Esophagus muscularis mucosa (tissue), 4 donors: ENCODE measurements around the gene ARHGEF10L. TPM values are rescaled to one million over a fixed set of nuclear protein-coding genes. Genes with fewer than 3 reads are reported as not detected.
"Not testable (repeated sequence)": the region's sequence is repeated elsewhere in the genome, so short reads cannot be mapped to it uniquely, and the experiment has no call there.

Source experiments
- DNase-seq: peaks from one replicate; pipeline ENCODE4 v3.0.0-alpha.2; 2017; ENCODE audit errors: extremely low spot score
- H3K27ac ChIP-seq, 4 donors: fragments of 200-600 bp; sonication (generic); replicated peaks in 1 of 4; 1 replicate in 3 of 4; 2 replicates in 1 of 4; pipeline ENCODE4 v1.5.1; 2016 to 2019; ENCODE audit warnings: mild to moderate bottlenecking in 1 of 4
- H3K27me3 ChIP-seq, 4 donors: fragments of 200-600 bp; sonication (generic); one replicate each; pipeline versions ENCODE4 v1.5.1 to v1.6.0; 2016 to 2019
- H3K36me3 ChIP-seq, 4 donors: fragments of 200-600 bp; sonication (generic); one replicate each; pipeline ENCODE4 v1.5.1; 2016 to 2019
- H3K4me1 ChIP-seq, 4 donors: fragments of 200-600 bp; sonication (generic); one replicate each; pipeline ENCODE4 v1.5.1; 2016 to 2019
- H3K4me3 ChIP-seq, 4 donors: fragments of 200-600 bp; sonication (generic); 1 replicate in 2 of 4; 2 replicates in 2 of 4; pipeline ENCODE4 v1.5.1; 2016 to 2019; ENCODE audit warnings: mild to moderate bottlenecking in 4 of 4, moderate library complexity in 1 of 4
- H3K9me3 ChIP-seq, 4 donors: fragments of 200-600 bp; sonication (generic); 1 replicate in 3 of 4; 2 replicates in 1 of 4; pipeline ENCODE4 v1.5.1; 2016 to 2019
- EP300 ChIP-seq: sonication (generic); formaldehyde crosslinking; IDR thresholded peaks from one replicate; pipeline ENCODE4 v1.6.1; 2017; ENCODE audit warnings: antibody characterized with exemption
- POLR2A ChIP-seq: fragments of 450-650 bp; IDR thresholded peaks from one replicate; pipeline ENCODE4 v1.6.1; 2017; ENCODE audit warnings: antibody characterized with exemption, moderate library complexity, mild to moderate bottlenecking, low read depth
- POLR2AphosphoS5 ChIP-seq, 2 donors: sonication (generic); formaldehyde crosslinking; IDR thresholded peaks; one replicate each; pipeline ENCODE4 v1.6.1; 2017; ENCODE audit warnings: antibody characterized with exemption in 2 of 2
- WGBS: methylation state at CpG from one replicate; pipeline ENCODE4 v1.1.5; 2018; 5-methylcytosine and 5-hydroxymethylcytosine counted together
- intact Hi-C: fragments of 100-400 bp; cut with DNase I; formaldehyde crosslinking; loops from one replicate; pipeline ENCODE4 v1.15.1; 2023
- total RNA-seq, 4 donors: library from RNA; depleted of rRNA; stranded (reverse); fragments of >200 nt; gene quantifications; one replicate each; pipeline versions ENCODE4 v1.1.0 to v1.2.1, GENCODE V29; 2016
- TF ChIP-seq, protein P1 (sequence below), 3 experiments: fragments of 200-600 bp in 2 of 3; fragments of 450-650 bp in 1 of 3; sonication (generic) in 2 of 3; IDR thresholded peaks; one replicate each; pipeline ENCODE4 v1.5.1; 2017 to 2019; ENCODE audit warnings: antibody characterized with exemption in 3 of 3, mild to moderate bottlenecking in 2 of 3, moderate library complexity in 1 of 3

The ARHGEF10L gene
- total RNA-seq, 4 donors from 2014 or later, result 46.6 to 93.0 (median 66.9) TPM

DNA sequence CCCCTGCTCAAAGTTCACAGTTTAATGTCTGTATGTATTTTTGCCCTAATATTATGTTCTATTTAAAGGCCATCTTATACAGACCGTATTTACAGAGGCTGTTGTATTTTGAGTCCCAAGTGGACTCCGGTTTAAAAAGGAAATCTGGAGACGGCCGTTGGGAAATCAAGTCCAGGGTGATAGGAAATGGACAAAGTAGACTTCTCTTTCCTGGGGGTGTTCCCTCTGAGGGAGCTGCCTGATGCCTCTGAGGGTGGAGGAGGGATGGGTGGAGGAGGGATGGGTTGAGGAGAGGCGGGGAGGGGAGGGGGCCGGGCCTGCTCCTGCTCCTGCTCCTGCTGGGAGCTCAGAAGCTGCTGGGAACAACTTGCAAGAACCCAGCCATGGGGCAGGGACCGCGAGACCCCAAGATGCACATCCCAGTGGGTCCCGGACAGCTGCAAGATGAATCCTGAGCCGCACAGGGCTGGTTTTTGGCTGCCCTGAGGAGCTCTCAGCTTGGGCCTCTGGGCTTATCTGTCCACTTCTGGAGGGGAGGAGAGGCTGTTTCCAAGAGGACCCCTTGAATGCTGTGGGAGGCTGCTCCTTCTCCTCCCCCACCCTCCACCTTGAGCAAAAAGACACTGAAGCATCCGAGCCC, 203.6 kb downstream of the ARHGEF10L start:
- Histone ChIP-seq H3K27me3 (peaks cover 0 to 45% (median 8%) of the 10 kb centered on the region in 4 donors), H3K36me3 (no peaks in the 10 kb centered on the region), H3K27ac (no peak overlapping the region), H3K9me3 (peaks cover 0 to 4% (median 2%) of the 10 kb centered on the region in 4 donors), H3K4me3 (no peak overlapping the region), H3K4me1 (peaks cover 0 to 8% (median 5%) of the 10 kb centered on the region in 4 donors)
- DNase-seq, result no peak
- TF ChIP-seq POLR2A (no peak), EP300 (no peak), POLR2AphosphoS5 (IDR thresholded peaks at IDR 0.05) (no peak)
- TF ChIP-seq, protein P1, sequence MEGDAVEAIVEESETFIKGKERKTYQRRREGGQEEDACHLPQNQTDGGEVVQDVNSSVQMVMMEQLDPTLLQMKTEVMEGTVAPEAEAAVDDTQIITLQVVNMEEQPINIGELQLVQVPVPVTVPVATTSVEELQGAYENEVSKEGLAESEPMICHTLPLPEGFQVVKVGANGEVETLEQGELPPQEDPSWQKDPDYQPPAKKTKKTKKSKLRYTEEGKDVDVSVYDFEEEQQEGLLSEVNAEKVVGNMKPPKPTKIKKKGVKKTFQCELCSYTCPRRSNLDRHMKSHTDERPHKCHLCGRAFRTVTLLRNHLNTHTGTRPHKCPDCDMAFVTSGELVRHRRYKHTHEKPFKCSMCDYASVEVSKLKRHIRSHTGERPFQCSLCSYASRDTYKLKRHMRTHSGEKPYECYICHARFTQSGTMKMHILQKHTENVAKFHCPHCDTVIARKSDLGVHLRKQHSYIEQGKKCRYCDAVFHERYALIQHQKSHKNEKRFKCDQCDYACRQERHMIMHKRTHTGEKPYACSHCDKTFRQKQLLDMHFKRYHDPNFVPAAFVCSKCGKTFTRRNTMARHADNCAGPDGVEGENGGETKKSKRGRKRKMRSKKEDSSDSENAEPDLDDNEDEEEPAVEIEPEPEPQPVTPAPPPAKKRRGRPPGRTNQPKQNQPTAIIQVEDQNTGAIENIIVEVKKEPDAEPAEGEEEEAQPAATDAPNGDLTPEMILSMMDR (IDR thresholded peaks at IDR 0.05), result no peak
- intact Hi-C loops, result no loop called here
- WGBS, result 53% methylated on average over 11 of the region's 11 CpGs

DNA sequence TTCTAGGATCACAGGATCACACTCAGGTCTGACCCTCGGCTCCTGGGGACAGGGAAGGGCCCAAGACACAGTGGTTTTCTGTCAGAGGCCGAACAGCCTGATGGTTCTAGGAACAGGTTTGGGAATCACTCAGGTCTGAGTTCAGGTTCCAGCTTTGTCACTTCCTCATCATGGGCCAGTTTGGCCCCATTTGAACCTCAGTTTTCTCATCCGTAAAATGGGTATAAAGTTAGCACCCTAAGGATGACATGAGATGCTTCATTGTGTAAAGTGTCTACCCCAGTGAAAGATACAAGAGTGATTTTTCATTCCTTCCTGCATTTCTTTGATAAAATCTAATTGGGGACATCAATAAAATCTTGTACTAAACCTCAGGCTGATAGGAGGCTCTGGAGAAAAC, 204.4 kb downstream of the ARHGEF10L start:
- intact Hi-C loops, result no loop called here
- Histone ChIP-seq H3K36me3 (no peaks in the 10 kb centered on the region), H3K4me1 (peaks cover 0 to 8% (median 5%) of the 10 kb centered on the region in 4 donors), H3K27me3 (peaks cover 0 to 40% (median 8%) of the 10 kb centered on the region in 4 donors), H3K27ac (no peak overlapping the region), H3K9me3 (peaks cover 0 to 4% (median 2%) of the 10 kb centered on the region in 4 donors), H3K4me3 (no peak overlapping the region)
- TF ChIP-seq EP300, result no peak
- WGBS, result 91% methylated on average over 3 of the region's 3 CpGs
- DNase-seq, result no peak

DNA sequence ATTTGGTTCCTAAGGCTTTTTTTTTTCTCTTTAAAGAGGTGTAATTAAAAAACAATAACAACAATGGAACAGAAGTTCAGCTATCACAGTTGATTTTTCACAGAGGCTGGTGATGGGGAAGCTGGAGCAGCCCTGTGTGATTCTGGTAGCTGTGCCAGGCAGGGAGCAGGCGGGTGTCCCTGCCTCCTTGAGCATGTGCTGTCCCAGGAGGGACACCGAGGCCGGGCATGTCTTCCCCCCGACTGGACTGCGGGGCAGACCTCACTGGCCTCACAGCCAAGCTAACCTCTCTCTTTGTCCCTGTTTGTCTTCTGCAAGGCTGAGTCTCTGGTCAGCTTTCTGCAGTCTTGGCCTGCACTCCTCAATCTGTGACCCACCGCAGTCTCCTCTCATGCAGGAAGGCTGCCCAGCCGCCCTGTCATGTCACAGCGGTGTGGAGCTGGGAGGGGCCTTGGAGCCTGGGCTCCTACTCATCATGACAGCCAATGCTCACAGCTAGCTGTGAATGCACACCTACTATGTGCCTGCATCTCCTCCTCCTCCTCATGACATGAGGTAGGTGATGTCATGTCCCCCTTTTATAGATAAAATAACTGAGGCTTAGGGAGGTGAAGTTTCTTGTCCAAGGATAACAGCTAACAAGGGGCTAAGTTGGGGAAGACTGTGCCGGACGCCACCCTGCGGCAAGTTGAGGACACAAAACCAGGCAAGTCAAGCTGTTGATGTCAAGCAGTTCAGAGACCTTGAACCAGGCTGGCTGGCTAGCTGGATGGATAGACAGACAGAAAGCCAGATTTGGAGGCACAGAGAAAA, 205.4 kb downstream of the ARHGEF10L start:
- Histone ChIP-seq H3K36me3 (no peaks in the 10 kb centered on the region), H3K4me3 (no peak overlapping the region), H3K27ac (no peak overlapping the region), H3K4me1 (peaks cover 0 to 8% (median 5%) of the 10 kb centered on the region in 4 donors), H3K27me3 (peaks cover 0 to 35% (median 8%) of the 10 kb centered on the region in 4 donors), H3K9me3 (peaks cover 0 to 4% (median 2%) of the 10 kb centered on the region in 4 donors)
- no peak for DNase-seq
- TF ChIP-seq EP300 (no peak), POLR2AphosphoS5 (IDR thresholded peaks at IDR 0.05) (no peak), POLR2A (no peak)
- TF ChIP-seq, protein P1 (IDR thresholded peaks at IDR 0.05), result no peak
- intact Hi-C loops, result no loop called here
- WGBS, result 86% methylated on average over 11 of the region's 11 CpGs

DNA sequence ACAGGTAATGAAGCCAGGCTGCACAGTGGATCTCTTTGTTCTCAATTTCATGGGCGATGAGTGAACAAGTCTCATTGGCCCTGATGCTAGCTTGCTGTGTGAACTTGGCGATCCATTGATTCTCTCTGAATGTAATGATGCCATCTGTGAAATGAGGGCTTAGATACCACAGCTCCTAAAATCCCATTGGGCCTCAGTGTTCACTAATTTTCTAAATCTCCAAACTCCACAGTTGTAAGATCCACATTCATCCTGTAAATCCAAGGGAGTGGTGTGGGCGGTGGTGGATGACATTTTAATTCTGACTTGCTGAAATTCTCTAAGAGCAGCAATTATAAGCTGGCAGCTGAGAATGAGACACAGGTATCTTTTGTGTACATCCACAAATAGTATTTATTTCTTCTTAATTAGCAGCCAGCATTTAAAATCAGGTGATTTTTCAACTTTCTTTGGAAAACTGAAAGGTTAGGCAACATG, 206.0 kb downstream of the ARHGEF10L start:
- 96% methylated on average over 3 of the region's 3 CpGs for WGBS
- Histone ChIP-seq H3K36me3 (no peaks in the 10 kb centered on the region), H3K27me3 (peaks cover 0 to 34% (median 4%) of the 10 kb centered on the region in 4 donors), H3K4me1 (peaks cover 0 to 8% (median 5%) of the 10 kb centered on the region in 4 donors), H3K27ac (no peak overlapping the region), H3K4me3 (no peak overlapping the region), H3K9me3 (peaks cover 0 to 4% (median 2%) of the 10 kb centered on the region in 4 donors)
- no peak for DNase-seq
- TF ChIP-seq, protein P1 (IDR thresholded peaks at IDR 0.05), result no peak
- TF ChIP-seq POLR2AphosphoS5 (IDR thresholded peaks at IDR 0.05) (no peak), EP300 (no peak), POLR2A (no peak)
- intact Hi-C loops, result no loop called here

DNA sequence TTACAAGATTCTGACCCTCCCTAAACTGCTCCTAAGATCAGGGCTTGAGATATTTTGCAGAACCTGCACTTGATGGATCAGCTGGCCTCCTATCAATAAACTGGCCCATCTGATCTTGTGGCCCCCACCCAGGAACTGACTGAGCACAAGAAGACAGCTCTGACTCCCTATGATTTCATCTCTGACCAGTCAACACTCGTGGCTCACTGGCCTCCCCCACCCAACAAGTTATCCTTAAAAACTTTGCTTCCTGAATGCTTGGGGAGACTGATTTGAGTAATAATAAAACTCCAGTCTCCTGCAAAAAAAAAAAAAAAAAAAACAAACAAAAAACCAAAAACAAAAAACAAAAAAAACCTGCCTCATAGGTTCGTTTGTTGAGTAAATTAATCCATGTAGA, 206.8 kb downstream of the ARHGEF10L start:
- H3K36me3 ChIP-seq, intact Hi-C loops, DNase-seq, H3K9me3 ChIP-seq, H3K4me1 ChIP-seq, H3K27ac ChIP-seq, H3K4me3 ChIP-seq: not testable (repeated sequence)
- WGBS, result 64% methylated on average over 2 of the region's 2 CpGs
- peaks cover 0 to 35% (median 0%) of the 10 kb centered on the region in 4 donors for H3K27me3 ChIP-seq
